HEK293 (cell line): ENCODE data around the gene ZNF24.
A peak's percentile ranks its signal among the peaks of the same experiment; 100 is the strongest.

Experiments
- CTCF ChIA-PET: fragments of 350-600 bp; formaldehyde crosslinking; extraction: SDS; loops from one replicate; lab custom pipeline; 2021; ENCODE audit warnings: antibody characterized with exemption; lab: Yijun Ruan, JAX
- POLR2A ChIA-PET: fragments of 300-600 bp; formaldehyde crosslinking; extraction: SDS; loops from one replicate; lab custom pipeline; 2020; ENCODE audit warnings: antibody characterized with exemption, inconsistent platforms; lab: Yijun Ruan, JAX
- H3K27ac ChIP-seq: fragments of 200-500 bp; sonication (Bioruptor generic); 2 replicates; pipeline ENCODE4 v1.5.1; 2014; ENCODE audit warnings: low read depth, low read length, control low read depth, inconsistent platforms; ENCODE audit errors: extremely low read depth
- H3K36me3 ChIP-seq, 2 experiments: fragments of 200-500 bp in 1 of 2; sonication (Bioruptor generic) in 1 of 2; 1 replicate in 1 of 2; 2 replicates in 1 of 2; pipeline ENCODE4 v1.5.1; 2014 to 2017; ENCODE audit warnings: inconsistent platforms in 2 of 2, low read length in 2 of 2; ENCODE audit not compliant: control insufficient read depth in 2 of 2, insufficient read depth in 1 of 2
- H3K4me1 ChIP-seq: fragments of 200-500 bp; sonication (Bioruptor generic); 2 replicates; pipeline ENCODE4 v1.5.1; 2014; ENCODE audit warnings: mild to moderate bottlenecking, low read length, inconsistent platforms; ENCODE audit not compliant: control insufficient read depth, insufficient read depth
- H3K4me3 ChIP-seq: 2 replicates; pipeline ENCODE4 v1.5.1; 2011; ENCODE audit warnings: low read depth, mild to moderate bottlenecking, control low read depth, low read length, moderate library complexity
- H3K9me3 ChIP-seq: fragments of 200-500 bp; sonication (Bioruptor generic); 2 replicates; pipeline ENCODE4 v1.5.1; 2014; ENCODE audit warnings: low read depth, low read length, inconsistent platforms; ENCODE audit not compliant: control insufficient read depth, insufficient read depth
- ATF2 ChIP-seq: fragments of 450-650 bp; formaldehyde crosslinking; IDR thresholded peaks from 2 replicates; pipeline ENCODE4 v1.5.1; 2016; ENCODE audit warnings: missing biosample characterization, missing genetic modification characterization, low read depth
- BCL6B ChIP-seq: fragments of 450-650 bp; formaldehyde crosslinking; IDR thresholded peaks from 2 replicates; pipeline ENCODE4 v1.5.1; 2017; ENCODE audit warnings: missing biosample characterization, missing genetic modification characterization
- SP7 ChIP-seq: fragments of 450-650 bp; formaldehyde crosslinking; IDR thresholded peaks from 2 replicates; pipeline ENCODE4 v1.5.1; 2016; ENCODE audit warnings: missing biosample characterization, missing genetic modification characterization
- ZBTB26 ChIP-seq: fragments of 450-650 bp; formaldehyde crosslinking; optimal IDR thresholded peaks from 2 replicates; pipeline ENCODE3; 2016; ENCODE audit warnings: missing biosample characterization, mild to moderate bottlenecking, missing genetic modification characterization
- ZNF10 ChIP-seq: fragments of 450-650 bp; formaldehyde crosslinking; IDR thresholded peaks from 2 replicates; pipeline ENCODE4 v1.5.1; 2017; ENCODE audit warnings: missing biosample characterization, missing genetic modification characterization
- ZNF121 ChIP-seq: fragments of 450-650 bp; formaldehyde crosslinking; IDR thresholded peaks from 2 replicates; pipeline ENCODE4 v1.5.1; 2016; ENCODE audit warnings: missing biosample characterization, missing genetic modification characterization
- ZNF148 ChIP-seq: fragments of 450-650 bp; formaldehyde crosslinking; IDR thresholded peaks from 2 replicates; pipeline ENCODE4 v1.5.0; 2017; ENCODE audit warnings: missing biosample characterization, missing genetic modification characterization, borderline replicate concordance
- ZNF169 ChIP-seq: fragments of 450-650 bp; formaldehyde crosslinking; IDR thresholded peaks from 2 replicates; pipeline ENCODE4 v1.5.1; 2016; ENCODE audit warnings: missing biosample characterization, missing genetic modification characterization
- ZNF248 ChIP-seq: fragments of 450-650 bp; formaldehyde crosslinking; IDR thresholded peaks from 2 replicates; pipeline ENCODE4 v1.5.1; 2017; ENCODE audit warnings: missing biosample characterization, missing genetic modification characterization
- ZNF324 ChIP-seq: fragments of 450-650 bp; formaldehyde crosslinking; IDR thresholded peaks from 2 replicates; pipeline ENCODE4 v1.5.1; 2016; ENCODE audit warnings: missing biosample characterization, missing genetic modification characterization
- ZNF350 ChIP-seq: fragments of 450-650 bp; formaldehyde crosslinking; IDR thresholded peaks from 2 replicates; pipeline ENCODE4 v1.5.0; 2017; ENCODE audit warnings: missing biosample characterization, mild to moderate bottlenecking, missing genetic modification characterization
- ZNF513 ChIP-seq: fragments of 450-650 bp; IDR thresholded peaks from 2 replicates; pipeline ENCODE4 v1.5.1; 2018; ENCODE audit warnings: missing biosample characterization, missing genetic modification characterization
- ZNF521 ChIP-seq: fragments of 450-650 bp; formaldehyde crosslinking; IDR thresholded peaks from 2 replicates; pipeline ENCODE4 v1.5.1; 2017; ENCODE audit warnings: missing biosample characterization, mild to moderate bottlenecking, missing genetic modification characterization
- ZNF600 ChIP-seq: fragments of 450-650 bp; formaldehyde crosslinking; IDR thresholded peaks from 2 replicates; pipeline ENCODE4 v1.5.1; 2016; ENCODE audit warnings: missing biosample characterization, missing genetic modification characterization
- ZNF610 ChIP-seq: fragments of 450-650 bp; formaldehyde crosslinking; IDR thresholded peaks from 2 replicates; pipeline ENCODE4 v1.5.1; 2016; ENCODE audit warnings: missing biosample characterization, missing genetic modification characterization, borderline replicate concordance
- ZNF843 ChIP-seq: fragments of 450-650 bp; formaldehyde crosslinking; IDR thresholded peaks from 2 replicates; pipeline ENCODE4 v1.5.1; 2016; ENCODE audit warnings: missing biosample characterization, missing genetic modification characterization

The ZNF24 gene

GRCh38 chr18:35289727-35290093 is 54.5 kb downstream of the ZNF24 start:
- peaks cover 0 to 42% of the 10 kb centered on the region in 2 experiments; a peak in 2 of 3 replicates for H3K36me3 ChIP-seq
- ChIA-PET CTCF (interaction anchor here (0.6 to 1.3 kb wide), 2 partner anchors 25 to 65 kb away, joined by 4 to 8 read pairs; no protein-coding TSS in a partner anchor), POLR2A (interaction anchor here (0.6 to 1.6 kb wide), 19 partner anchors 9 to 1755 kb away, joined by 3 to 20 read pairs (median 3); partner anchors contain the start of genes MAPRE2, ZNF24 and ZNF397)
- TF ChIP-seq ZNF843 (tag by site-specific recombination) = no peak
- TF ChIP-seq ZNF121 = no peak
- TF ChIP-seq ATF2 (tag by site-specific recombination) = no peak
- TF ChIP-seq ZBTB26 = no peak
- no peak for TF ChIP-seq ZNF350 (tag by site-specific recombination)
- TF ChIP-seq ZNF248 = no peak
- no peak for TF ChIP-seq ZNF148 (tag by site-specific recombination)
- no peak for TF ChIP-seq ZNF600 (tag by site-specific recombination)
- no peak for TF ChIP-seq ZNF521 (tag by site-specific recombination)
- TF ChIP-seq ZNF610 (tag by site-specific recombination) = no peak
- TF ChIP-seq ZNF513 (tag by site-specific recombination) = no peak
- no peak for TF ChIP-seq ZNF324 (tag by site-specific recombination)
- no peak for TF ChIP-seq SP7
- peak overlapping the region; percentile 19; the same call in 1 of the 2 replicates for H3K27ac ChIP-seq
- no peaks in the 10 kb centered on the region for H3K4me1 ChIP-seq
- H3K9me3 ChIP-seq = no peaks in the 10 kb centered on the region
- peak overlapping the region; percentile 66 for H3K4me3 ChIP-seq

GRCh38 chr18:35289293-35289692 is 54.9 kb downstream of the ZNF24 start:
- CTCF ChIA-PET = interaction anchor here (0.6 to 1.3 kb wide), 2 partner anchors 66 to 118 kb away, joined by 4 to 6 read pairs; no protein-coding TSS in a partner anchor
- H3K27ac ChIP-seq = no peak overlapping the region; the same call in 1 of the 2 replicates

More at GRCh38 chr18:35289293-35289692, 54.9 kb downstream of the ZNF24 start:
- peak overlapping the region; percentile 66 for H3K4me3 ChIP-seq
- no peaks in the 10 kb centered on the region for H3K4me1 ChIP-seq
- TF ChIP-seq ZNF169 (tag by site-specific recombination) = no peak
- no peak for TF ChIP-seq BCL6B
- peak; percentile 41; the same call in 1 of the 2 replicates for TF ChIP-seq ZNF10 (tag by site-specific recombination)
- TF ChIP-seq, all 188 proteins: peak for 1
- Histone ChIP-seq H3K36me3 (peaks cover 0 to 42% of the 10 kb centered on the region in 2 experiments; a peak in 2 of 3 replicates), H3K9me3 (no peaks in the 10 kb centered on the region)
- POLR2A ChIA-PET = interaction anchor here (1.1 to 1.6 kb wide), 7 partner anchors 17 to 261 kb away, joined by 3 to 20 read pairs (median 4); partner anchors contain the start of genes MAPRE2, ZNF24 and ZNF397
